K562 (cell line): Measurements from ENCODE around the gene PIP4K2A. TPM values are rescaled to one million over a fixed set of nuclear protein-coding genes. Genes with fewer than 3 reads are reported as not detected.
A peak's percentile ranks its signal among the peaks of the same experiment; 100 is the strongest.

Experiments used
- ATAC-seq: fragments of 200-7000 bp; cut with Tn5 transposase; 3 replicates; pipeline ENCODE4 v1.9.1; 2020; ENCODE audit warnings: moderate library complexity
- BruUV-seq: library from RNA; stranded (reverse); fragments of 400-500 nt; replicated peaks from 2 replicates; lab custom pipeline; 2021; lab: Mats Ljungman, UMichigan
- CTCF ChIA-PET: fragments of 300-600 bp; formaldehyde crosslinking; extraction: SDS; loops from one replicate; lab custom pipeline; 2021; ENCODE audit warnings: low intra/inter-chr PET ratio; lab: Yijun Ruan, JAX
- POLR2A ChIA-PET: fragments of 300-600, 350-650 bp; sonication (Branson Sonifier 250); formaldehyde crosslinking; extraction: SDS; loops from one replicate; lab custom pipeline; 2021; ENCODE audit warnings: antibody characterized with exemption, inconsistent platforms; lab: Yijun Ruan, JAX
- DNase-seq, 4 experiments: peaks; one replicate each; pipeline versions ENCODE4 v3.0.0 to v3.0.0-alpha.2; 2011 to 2018; ENCODE audit warnings: low spot score in 3 of 4, mixed read lengths in 3 of 4; ENCODE audit errors: extremely low read depth in 1 of 4
- FAIRE-seq: peaks from 2 replicates; lab custom pipeline; 2011; peaks lifted over from hg19 to GRCh38; lab: Jason Lieb, UNC
- H2AFZ ChIP-seq: 2 replicates; pipeline ENCODE4 v1.6.0; 2011; ENCODE audit warnings: low read depth, low read length, control low read depth, inconsistent platforms
- H3K27ac ChIP-seq: fragments of 200-600 bp; 3 replicates; pipeline ENCODE4 v1.8.0; 2011; ENCODE audit warnings: low read depth, mild to moderate bottlenecking, control low read depth, inconsistent platforms, low read length, moderate library complexity, mixed read lengths; ENCODE audit errors: extremely low read depth
- H3K27me3 ChIP-seq, 2 experiments: fragments of 300-600 bp in 1 of 2; 2 replicates in 1 of 2; 3 replicates in 1 of 2; pipeline versions ENCODE4 v1.6.0 to v1.8.0; 2011; ENCODE audit warnings: inconsistent platforms in 2 of 2, low read length in 2 of 2, mild to moderate bottlenecking in 1 of 2, mixed read lengths in 1 of 2, moderate library complexity in 1 of 2; ENCODE audit not compliant: control insufficient read depth in 2 of 2, insufficient read depth in 2 of 2
- H3K36me3 ChIP-seq: fragments of 300-600 bp; 3 replicates; pipeline ENCODE4 v1.8.0; 2011; ENCODE audit warnings: mild to moderate bottlenecking, low read length, inconsistent platforms; ENCODE audit not compliant: control insufficient read depth, insufficient read depth
- H3K4me1 ChIP-seq, 2 experiments: fragments of 200-600 bp in 1 of 2; replicated peaks in 1 of 2; 2 replicates in 1 of 2; 3 replicates in 1 of 2; pipeline versions ENCODE4 v1.5.1 to v1.8.0; 2011; ENCODE audit warnings: inconsistent platforms in 2 of 2, low read length in 2 of 2, mild to moderate bottlenecking in 1 of 2, mixed read lengths in 1 of 2, moderate library complexity in 1 of 2; ENCODE audit not compliant: control insufficient read depth in 2 of 2, insufficient read depth in 2 of 2
- H3K4me2 ChIP-seq: 2 replicates; pipeline ENCODE4 v1.6.1; 2011; ENCODE audit warnings: low read length, control low read depth, inconsistent platforms, mixed read lengths; ENCODE audit not compliant: insufficient read depth
- H3K4me3 ChIP-seq: fragments of 200-600 bp; sonication (generic), shearing (Covaris generic); 2 replicates; pipeline ENCODE4 v1.5.1; 2016; ENCODE audit warnings: control low read depth, inconsistent platforms
- H3K79me2 ChIP-seq: fragments of 200-600 bp; 3 replicates; pipeline ENCODE4 v1.8.0; 2011; ENCODE audit warnings: low read length, inconsistent platforms; ENCODE audit not compliant: control insufficient read depth, insufficient read depth
- H3K9ac ChIP-seq, 2 experiments: 2 replicates each; pipeline versions ENCODE4 v1.6.0 to v1.6.1; 2011; ENCODE audit warnings: low read depth in 2 of 2, low read length in 2 of 2, control low read depth in 1 of 2, inconsistent platforms in 1 of 2, mild to moderate bottlenecking in 1 of 2, mixed read lengths in 1 of 2; ENCODE audit not compliant: insufficient read depth in 1 of 2
- H3K9me1 ChIP-seq: one replicate; pipeline ENCODE4 v1.6.0; 2011; ENCODE audit warnings: inconsistent platforms, mild to moderate bottlenecking, low read length, moderate library complexity; ENCODE audit not compliant: control insufficient read depth, insufficient read depth
- H3K9me3 ChIP-seq: replicated peaks from 2 replicates; pipeline ENCODE4 v1.5.1; 2011; ENCODE audit warnings: low read depth, low read length, inconsistent platforms; ENCODE audit not compliant: control insufficient read depth, insufficient read depth
- H4K20me1 ChIP-seq: replicated peaks from 2 replicates; pipeline ENCODE4 v1.6.1; 2011; ENCODE audit warnings: low read length, inconsistent platforms, mixed read lengths; ENCODE audit not compliant: control insufficient read depth, insufficient read depth
- ARHGAP35 ChIP-seq: fragments of 450-650 bp; IDR thresholded peaks from 2 replicates; pipeline ENCODE4 v1.6.1; 2018; ENCODE audit not compliant: partially characterized antibody
- CBX5 ChIP-seq: IDR thresholded peaks from 2 replicates; pipeline ENCODE4 v1.6.1; 2014; ENCODE audit warnings: low read depth, borderline replicate concordance
- CEBPB ChIP-seq: fragments of 450-650 bp; IDR thresholded peaks from 2 replicates; pipeline ENCODE4 v1.6.1; 2016; ENCODE audit warnings: missing genetic modification characterization, missing compliant biosample characterization
- CREBBP ChIP-seq: IDR thresholded peaks from one replicate; pipeline ENCODE4 v1.6.1; 2012; ENCODE audit warnings: low read depth, mild to moderate bottlenecking, control low read depth, inconsistent platforms, low read length
- FOSL1 ChIP-seq: fragments of 200-800 bp; sonication (Bioruptor generic); conservative IDR thresholded peaks from 2 replicates; pipeline ENCODE4 v1.6.1; 2016; ENCODE audit warnings: missing genetic modification characterization, missing compliant biosample characterization
- HNRNPL ChIP-seq: fragments of 200-400 bp; formaldehyde crosslinking; IDR thresholded peaks from 2 replicates; pipeline ENCODE4 v1.6.1; 2017; ENCODE audit warnings: low read depth, mild to moderate bottlenecking, low read length
- NR2C1 ChIP-seq, 2 experiments: fragments of 450-650 bp; IDR thresholded peaks; 2 replicates each; pipeline ENCODE4 v1.6.1; 2017; ENCODE audit warnings: mild to moderate bottlenecking in 2 of 2, antibody characterized with exemption in 1 of 2, inconsistent platforms in 1 of 2, missing compliant biosample characterization in 1 of 2, missing genetic modification characterization in 1 of 2
- NR2C2 ChIP-seq, 2 experiments: fragments of 200-800 bp in 1 of 2; sonication (Bioruptor generic) in 1 of 2; sonication (generic) in 1 of 2; formaldehyde crosslinking in 1 of 2; IDR thresholded peaks; 2 replicates each; pipeline versions ENCODE4 v1.6.1 to v1.8.0; 2016 to 2022; ENCODE audit warnings: mild to moderate bottlenecking in 1 of 2, missing compliant biosample characterization in 1 of 2, missing genetic modification characterization in 1 of 2, missing genetic modification reagents in 1 of 2
- SMARCB1 ChIP-seq: IDR thresholded peaks from 2 replicates; pipeline ENCODE4 v1.6.1; 2011; ENCODE audit warnings: improper control_type of control experiment, low read depth; ENCODE audit not compliant: insufficient read length
- ZFP36 ChIP-seq: fragments of 150-350 bp; IDR thresholded peaks from 2 replicates; pipeline ENCODE4 v1.6.1; 2018; ENCODE audit warnings: low read length, low read depth; ENCODE audit not compliant: partially characterized antibody
- ZNF589 ChIP-seq: fragments of 200-800 bp; sonication (Bioruptor generic); IDR thresholded peaks from 2 replicates; pipeline ENCODE4 v1.6.1; 2016; ENCODE audit warnings: low read depth, missing genetic modification characterization, missing compliant biosample characterization
- WGBS: fragments of 100-300 bp; shearing (Covaris generic); methylation state at CpG from one replicate; pipeline ENCODE4 v1.1.6; 2016; ENCODE audit warnings: low coverage, mixed read lengths; ENCODE audit not compliant: insufficient coverage; ENCODE audit errors: missing lambda C conversion rate; 5-methylcytosine and 5-hydroxymethylcytosine counted together
- in situ Hi-C: fragments of 300-500 bp; cut with MboI; formaldehyde crosslinking; loops from 4 replicates; pipeline ENCODE4 v1.15.0; 2018; ENCODE audit warnings: inconsistent platforms, mixed read lengths
- intact Hi-C: fragments of 100-400 bp; cut with micrococcal nuclease; formaldehyde crosslinking; loops from 2 replicates; pipeline ENCODE4 v1.14.2; 2022
- polyA plus RNA-seq, 8 experiments: library from polyadenylated mRNA; depleted of rRNA in 4 of 8; stranded (reverse) in 5 of 8; unstranded in 3 of 8; fragments of >200 nt; fragmentation: Nextera tagmentation in 2 of 8; fragmentation: Illumina TruSeq in 1 of 8; extraction: Ambion mirVana in 2 of 8; extraction: Trizol in 1 of 8; gene quantifications; 2 replicates each; pipeline versions ENCODE4 v1.2.1 to v1.2.3, GENCODE V29; 2011 to 2014; ENCODE audit warnings: inconsistent platforms in 1 of 8, missing spikeins in 1 of 8
- total RNA-seq, 7 experiments: library from RNA; depleted of rRNA in 6 of 7; stranded (reverse); fragments of >200 nt in 6 of 7; fragmentation: Illumina TruSeq in 2 of 7; extraction: Trizol in 2 of 7; gene quantifications; 2 replicates each; pipeline versions ENCODE4 v1.2.1 to v1.2.3, GENCODE V29; 2011 to 2021; ENCODE audit warnings: low replicate concordance in 1 of 7

The PIP4K2A gene
- total and polyA plus RNA-seq, 9 of the 15 experiments (the other 6 are each of a cell fraction or from before 2014, with no cell fraction given) = 35.6 to 117 (median 71.9) TPM

- no peak for TF ChIP-seq ARHGAP35
- peak; percentile 47; the same call in 1 of the 2 replicates for TF ChIP-seq FOSL1
- no peak for TF ChIP-seq SMARCB1
- TF ChIP-seq NR2C2 (CRISPR knock-in tag; IDR thresholded peaks at IDR 0.05) = no peak
- TF ChIP-seq NR2C2 (tag; IDR thresholded peaks at IDR 0.05) = peak; percentile 74
- TF ChIP-seq CBX5 = no peak
- TF ChIP-seq CREBBP = no peak
- no peak for TF ChIP-seq NR2C1 (IDR thresholded peaks at IDR 0.05)
- peak; percentile 67 for TF ChIP-seq NR2C1 (tag; IDR thresholded peaks at IDR 0.05)
- TF ChIP-seq ZFP36 = no peak
- TF ChIP-seq, all 486 proteins: peak for 10
Measured at GRCh38 chr10:22658745-22659410, 55.5 kb downstream of the PIP4K2A start (continued).

DNA sequence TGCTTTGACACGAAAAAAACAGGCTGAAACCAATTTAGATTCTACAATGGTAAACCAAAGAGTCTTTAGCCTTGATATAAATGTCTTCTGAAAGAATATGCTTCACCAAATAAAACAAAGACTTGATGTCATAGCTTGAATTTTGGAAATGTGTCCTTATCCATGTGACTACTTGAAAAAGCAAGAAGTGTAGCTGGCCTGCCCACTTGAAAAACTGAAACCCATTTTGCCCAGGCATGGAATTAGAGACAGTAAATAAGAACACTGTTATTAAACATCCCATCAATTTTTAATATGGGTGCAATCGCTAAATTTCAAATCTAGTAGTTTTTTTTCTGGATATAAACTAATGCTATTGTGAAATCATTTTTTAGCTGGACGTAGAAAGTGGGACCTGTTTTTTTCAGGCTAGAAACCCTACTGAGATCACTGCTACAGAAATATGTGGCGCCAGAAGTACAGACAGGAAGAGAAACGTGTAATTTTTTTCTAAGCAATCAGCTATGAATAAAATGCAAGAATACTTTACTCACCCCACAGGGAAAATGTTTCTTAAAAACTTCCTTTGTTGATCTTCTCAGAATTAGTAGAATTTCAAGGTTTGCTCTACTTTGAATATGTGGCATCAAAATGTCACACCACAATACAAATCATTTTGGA lies 56.7 kb downstream of the PIP4K2A start:
- in situ Hi-C loops (no loop called here), intact Hi-C loops (no loop called here)
- H3K79me2 ChIP-seq = peaks cover 98% of the 10 kb centered on the region
- TF ChIP-seq ZNF589 (no peak), CEBPB (tag) (peak; percentile 31; the same call in 1 of the 2 replicates), HNRNPL (no peak)
- H3K4me1 ChIP-seq = peaks cover 6 to 23% of the 10 kb centered on the region in 2 experiments
- H3K9me1 ChIP-seq = no peaks in the 10 kb centered on the region
- no peak overlapping the region for H3K9ac ChIP-seq
- no peak overlapping the region for H3K4me2 ChIP-seq
- H3K9me3 ChIP-seq = no peaks in the 10 kb centered on the region
- CTCF ChIA-PET = no interaction called here
- H4K20me1 ChIP-seq = peaks cover 12% of the 10 kb centered on the region; the same call in 1 of the 2 replicates
- H3K27ac ChIP-seq = no peak overlapping the region
- no peak overlapping the region for H2AFZ ChIP-seq
- no peak overlapping the region for H3K4me3 ChIP-seq
- no peak for ATAC-seq
- POLR2A ChIA-PET = interaction anchor here (2.5 kb wide), 1 partner anchor 9 kb away, joined by 5 read pairs; no protein-coding TSS in a partner anchor
- no peaks in the 10 kb centered on the region for H3K27me3 ChIP-seq
- no TSS peak for BruUV-seq
- no peak for DNase-seq
- 83% methylated on average over 5 of the region's 5 CpGs for WGBS
- H3K36me3 ChIP-seq = peaks cover 29% of the 10 kb centered on the region; the same call in 1 of the 3 replicates
- FAIRE-seq = no peak
